ENCODE results near the gene ZNF624.

- TF ChIP-seq CTCF (IDR thresholded peaks at IDR 0.05) (no peak), POLR2A (IDR thresholded peaks at IDR 0.05) (no peak), EP300 (IDR thresholded peaks at IDR 0.05) (no peak)
Measured at GRCh38 chr17:16622540-16623277, 30.9 kb downstream of the ZNF624 start.

Data from stomach (tissue), 4 donors.